ENCODE measurements around the gene FURIN.

GRCh38 chr15:90916461-90916860 lies 48.1 kb downstream of the FURIN start:
- no peak for TF ChIP-seq CTCF (conservative IDR thresholded peaks at IDR 0.05; ENCODE audit: low read depth, low read length)
- TF ChIP-seq NFE2L2 (IDR thresholded peaks at IDR 0.05; ENCODE audit: low read depth, low read length), result no peak
- TF ChIP-seq RAD21 (IDR thresholded peaks at IDR 0.05; ENCODE audit: low read length), result no peak
- no peak for TF ChIP-seq MXI1 (IDR thresholded peaks at IDR 0.05; ENCODE audit: borderline replicate concordance, low read depth, low read length)
- no peak for TF ChIP-seq MAFK (IDR thresholded peaks at IDR 0.05; ENCODE audit: low read depth, low read length)
- no peak for TF ChIP-seq POLR2A (IDR thresholded peaks at IDR 0.05; ENCODE audit: low read depth, low read length)
- TF ChIP-seq BHLHE40 (IDR thresholded peaks at IDR 0.05; ENCODE audit: low read depth, low read length), result no peak
- TF ChIP-seq FOS (IDR thresholded peaks at IDR 0.05; ENCODE audit: low read depth, low read length), result no peak
- TF ChIP-seq USF2 (IDR thresholded peaks at IDR 0.05; ENCODE audit: low read depth, low read length), result no peak
- no peak for TF ChIP-seq RFX5 (IDR thresholded peaks at IDR 0.05; ENCODE audit: low read depth, low read length)
- TF ChIP-seq CEBPB (IDR thresholded peaks at IDR 0.05; ENCODE audit: low read depth, low read length), result no peak
- no peak for TF ChIP-seq MAZ (IDR thresholded peaks at IDR 0.05; ENCODE audit: borderline replicate concordance, low read depth, low read length)
- TF ChIP-seq SMC3 (IDR thresholded peaks at IDR 0.05; ENCODE audit: low read depth, low read length), result no peak

Data from IMR-90 (cell line).